Mucosa of rectum (tissue), 2 donors: ENCODE measurements around the gene NFIA.
"Not testable (repeated sequence)": the region's sequence is repeated elsewhere in the genome, so short reads cannot be mapped to it uniquely, and the experiment has no call there.

Experiments
- H3K27ac ChIP-seq, 2 donors: one replicate each; pipeline ENCODE4 v1.7.0; 2013; ENCODE audit warnings: inconsistent platforms in 2 of 2, low read depth in 2 of 2, low read length in 2 of 2
- H3K27me3 ChIP-seq, 2 donors: one replicate each; pipeline ENCODE4 v1.7.0; 2013; ENCODE audit warnings: low read length in 2 of 2; ENCODE audit not compliant: control insufficient read depth in 2 of 2, insufficient read depth in 2 of 2
- H3K36me3 ChIP-seq, 2 donors: one replicate each; pipeline ENCODE4 v1.7.0; 2013; ENCODE audit warnings: low read length in 2 of 2; ENCODE audit not compliant: control insufficient read depth in 2 of 2, insufficient read depth in 2 of 2
- H3K4me1 ChIP-seq, 2 donors: one replicate each; pipeline ENCODE4 v1.7.0; 2013; ENCODE audit warnings: low read length in 2 of 2, mild to moderate bottlenecking in 1 of 2; ENCODE audit not compliant: control insufficient read depth in 2 of 2, insufficient read depth in 2 of 2
- H3K4me3 ChIP-seq, 2 donors: one replicate each; pipeline ENCODE4 v1.7.0; 2013; ENCODE audit warnings: low read length in 2 of 2
- H3K9ac ChIP-seq, 2 donors: one replicate each; pipeline ENCODE4 v1.7.0; 2013; ENCODE audit warnings: low read length in 2 of 2, low read depth in 1 of 2, mild to moderate bottlenecking in 1 of 2
- H3K9me3 ChIP-seq, 2 donors: one replicate each; pipeline ENCODE4 v1.7.0; 2013; ENCODE audit warnings: low read length in 2 of 2; ENCODE audit not compliant: control insufficient read depth in 2 of 2
- donor health status: healthy.
- donor health status: Normal muscosa, but diverticular disease.

Gene NFIA

GRCh38 chr1:61276246-61276645 is 193.9 kb downstream of the NFIA start:
- H3K9me3 ChIP-seq: no peaks in the 10 kb centered on the region
- H3K4me1 ChIP-seq: peaks cover 0 to 2% of the 10 kb centered on the region in 2 donors
- no peaks in the 10 kb centered on the region for H3K36me3 ChIP-seq
- H3K27me3 ChIP-seq: no peaks in the 10 kb centered on the region
- H3K4me3 ChIP-seq: no peak overlapping the region
- no peak overlapping the region for H3K9ac ChIP-seq
- no peak overlapping the region for H3K27ac ChIP-seq

- no peaks in the 10 kb centered on the region for H3K36me3 ChIP-seq
- no peak overlapping the region for H3K4me3 ChIP-seq
- H3K9ac ChIP-seq: no peak overlapping the region
- no peak overlapping the region for H3K27ac ChIP-seq
- H3K9me3 ChIP-seq: no peaks in the 10 kb centered on the region
- peaks cover 0 to 2% of the 10 kb centered on the region in 2 donors for H3K4me1 ChIP-seq
- no peaks in the 10 kb centered on the region for H3K27me3 ChIP-seq
Measured at GRCh38 chr1:61277121-61277690, 194.8 kb downstream of the NFIA start.

GRCh38 chr1:61278503-61278902 is 196.1 kb downstream of the NFIA start:
- H3K27ac ChIP-seq, H3K9ac ChIP-seq, H3K4me1 ChIP-seq, H3K27me3 ChIP-seq, H3K9me3 ChIP-seq, H3K4me3 ChIP-seq, H3K36me3 ChIP-seq: not testable (repeated sequence)

GRCh38 chr1:61278966-61279365 is 196.6 kb downstream of the NFIA start:
- Histone ChIP-seq H3K4me1 (peaks cover 0 to 2% of the 10 kb centered on the region in 2 donors), H3K27me3 (no peaks in the 10 kb centered on the region), H3K36me3 (no peaks in the 10 kb centered on the region), H3K4me3 (no peak overlapping the region), H3K27ac (no peak overlapping the region), H3K9me3 (no peaks in the 10 kb centered on the region), H3K9ac (no peak overlapping the region)

- Histone ChIP-seq H3K27me3 (no peaks in the 10 kb centered on the region), H3K9ac (no peak overlapping the region), H3K4me3 (no peak overlapping the region), H3K4me1 (peaks cover 0 to 2% of the 10 kb centered on the region in 2 donors), H3K9me3 (no peaks in the 10 kb centered on the region), H3K27ac (no peak overlapping the region), H3K36me3 (no peaks in the 10 kb centered on the region)
Measured at GRCh38 chr1:61279570-61279969, 197.2 kb downstream of the NFIA start.

- Histone ChIP-seq H3K9ac (no peak overlapping the region), H3K9me3 (no peaks in the 10 kb centered on the region), H3K36me3 (no peaks in the 10 kb centered on the region), H3K27me3 (no peaks in the 10 kb centered on the region), H3K4me3 (no peak overlapping the region), H3K4me1 (peaks cover 0 to 2% of the 10 kb centered on the region in 2 donors), H3K27ac (no peak overlapping the region)
Measured at GRCh38 chr1:61280452-61280851, 198.1 kb downstream of the NFIA start.

- Histone ChIP-seq H3K9ac (no peak overlapping the region), H3K9me3 (no peaks in the 10 kb centered on the region), H3K4me1 (peaks cover 0 to 2% of the 10 kb centered on the region in 2 donors), H3K36me3 (no peaks in the 10 kb centered on the region), H3K4me3 (no peak overlapping the region), H3K27me3 (no peaks in the 10 kb centered on the region), H3K27ac (no peak overlapping the region)
Measured at GRCh38 chr1:61282387-61282786, 200.0 kb downstream of the NFIA start.

- no peak overlapping the region for H3K27ac ChIP-seq
- no peak overlapping the region for H3K4me3 ChIP-seq
- H3K9ac ChIP-seq: no peak overlapping the region
- no peaks in the 10 kb centered on the region for H3K36me3 ChIP-seq
- H3K4me1 ChIP-seq: peaks cover 0 to 2% of the 10 kb centered on the region in 2 donors
- no peaks in the 10 kb centered on the region for H3K9me3 ChIP-seq
- H3K27me3 ChIP-seq: no peaks in the 10 kb centered on the region
Measured at GRCh38 chr1:61284248-61284854, 202.0 kb downstream of the NFIA start.

- Histone ChIP-seq H3K4me1 (peaks cover 0 to 1% of the 10 kb centered on the region in 2 donors), H3K36me3 (no peaks in the 10 kb centered on the region), H3K9ac (no peak overlapping the region), H3K27me3 (no peaks in the 10 kb centered on the region), H3K27ac (no peak overlapping the region), H3K4me3 (no peak overlapping the region), H3K9me3 (no peaks in the 10 kb centered on the region)
Measured at GRCh38 chr1:61284936-61285335, 202.6 kb downstream of the NFIA start.

- H3K27ac ChIP-seq: no peak overlapping the region
- H3K9ac ChIP-seq: no peak overlapping the region
- no peaks in the 10 kb centered on the region for H3K9me3 ChIP-seq
- no peaks in the 10 kb centered on the region for H3K36me3 ChIP-seq
- H3K27me3 ChIP-seq: no peaks in the 10 kb centered on the region
- no peak overlapping the region for H3K4me3 ChIP-seq
- H3K4me1 ChIP-seq: no peaks in the 10 kb centered on the region
Measured at GRCh38 chr1:61285371-61285885, 203.1 kb downstream of the NFIA start.
